ENCODE results near the gene WDR1. TPM values are rescaled to one million over a fixed set of nuclear protein-coding genes. Genes with fewer than 3 reads are reported as not detected.

The WDR1 gene
- polyA plus RNA-seq, 2 of the 4 experiments (the other 2 are of a cell fraction): 251 to 326 TPM

GRCh38 chr4:10114607-10115006 is 2.0 kb downstream of the WDR1 start (continued):
- no peak for TF ChIP-seq RARB (CRISPR knock-in tag; IDR thresholded peaks at IDR 0.05)

- Histone ChIP-seq H3K4me2 (peak overlapping the region; percentile 98; the same call in 2 of the 3 replicates), H3K27ac (no peak overlapping the region), H3K4me3 (no peak overlapping the region), H3K4me1 (peaks cover 23% of the 10 kb centered on the region), H3K9me3 (no peaks in the 10 kb centered on the region)
- 88% methylated on average over 4 of the region's 4 CpGs for WGBS (ENCODE audit: missing lambda C conversion rate)
- FAIRE-seq (no peak), ATAC-seq (no peak), DNase-seq (ENCODE audit: low read depth in 1 of 2, low spot score in 1 of 2) (no peak)
- no peak for TF ChIP-seq KDM1A (IDR thresholded peaks at IDR 0.05; ENCODE audit: low read depth)
- no peak for TF ChIP-seq HES2 (IDR thresholded peaks at IDR 0.05)
- no peak for TF ChIP-seq PBX3 (IDR thresholded peaks at IDR 0.05)
- no peak for TF ChIP-seq SMC3 (IDR thresholded peaks at IDR 0.05)
- ChIA-PET CTCF (no interaction called here), POLR2A (no interaction called here)
Measured at GRCh38 chr4:10114147-10114546, 2.5 kb downstream of the WDR1 start.

GRCh38 chr4:10113362-10114047 is 3.1 kb downstream of the WDR1 start:
- ATAC-seq (no peak), FAIRE-seq (no peak), DNase-seq (ENCODE audit: low read depth in 1 of 2, low spot score in 1 of 2) (no peak)
- Histone ChIP-seq H3K9me3 (no peaks in the 10 kb centered on the region), H3K4me2 (no peak overlapping the region), H3K4me1 (peaks cover 29% of the 10 kb centered on the region), H3K27ac (no peak overlapping the region), H3K4me3 (no peak overlapping the region)
- ChIA-PET POLR2A (no interaction called here), CTCF (no interaction called here)
- 93% methylated on average over 12 of the region's 12 CpGs for WGBS (ENCODE audit: missing lambda C conversion rate)
- no peak for TF ChIP-seq USF2 (IDR thresholded peaks at IDR 0.05)
- TF ChIP-seq NFE2L2 (conservative IDR thresholded peaks at IDR 0.05; ENCODE audit: low read length): no peak
- no peak for TF ChIP-seq HDAC2 (IDR thresholded peaks at IDR 0.05)
- no peak for TF ChIP-seq FOSL2 (IDR thresholded peaks at IDR 0.05)
- no peak for TF ChIP-seq FOSL2 (CRISPR knock-in tag; IDR thresholded peaks at IDR 0.05)

GRCh38 chr4:10112658-10113284 is 3.8 kb downstream of the WDR1 start:
- ATAC-seq: no peak

More at GRCh38 chr4:10112658-10113284, 3.8 kb downstream of the WDR1 start:
- ChIA-PET POLR2A (no interaction called here), CTCF (no interaction called here)
- Histone ChIP-seq H3K4me3 (no peak overlapping the region), H3K4me1 (peaks cover 36% of the 10 kb centered on the region), H3K4me2 (no peak overlapping the region), H3K27ac (no peak overlapping the region), H3K9me3 (no peaks in the 10 kb centered on the region)
- no peak for FAIRE-seq
- DNase-seq (ENCODE audit: low read depth in 1 of 2, low spot score in 1 of 2): no peak
- WGBS (ENCODE audit: missing lambda C conversion rate): 93% methylated on average over 16 of the region's 16 CpGs
- TF ChIP-seq MYC (IDR thresholded peaks at IDR 0.05; ENCODE audit: borderline replicate concordance, low read length) (no peak), KDM5A (IDR thresholded peaks at IDR 0.05) (no peak), FOSL2 (IDR thresholded peaks at IDR 0.05) (no peak), FOSL2 (CRISPR knock-in tag; IDR thresholded peaks at IDR 0.05) (no peak), E2F6 (IDR thresholded peaks at IDR 0.05; ENCODE audit: borderline replicate concordance, low read depth) (no peak), ZNF302 (CRISPR knock-in tag; IDR thresholded peaks at IDR 0.05) (no peak), BHLHE40 (IDR thresholded peaks at IDR 0.05; ENCODE audit: low read depth, low read length) (no peak), MAX (IDR thresholded peaks at IDR 0.05) (no peak), GATA3 (IDR thresholded peaks at IDR 0.05; ENCODE audit: borderline replicate concordance) (no peak), TP53 (CRISPR knock-in tag; IDR thresholded peaks at IDR 0.05) (no peak), RAD21 (conservative IDR thresholded peaks at IDR 0.05 in 1 of 2, IDR thresholded peaks at IDR 0.05 in 1 of 2) (no peak), ZC3H11A (IDR thresholded peaks at IDR 0.05) (no peak), REST (IDR thresholded peaks at IDR 0.05) (no peak), MAZ (IDR thresholded peaks at IDR 0.05; ENCODE audit: borderline replicate concordance, low read depth, low read length) (no peak)
